C4-2B (cell line): ENCODE measurements around the gene PRKCA.

Experiments
- CTCF ChIP-seq: fragments of 450-650 bp; conservative IDR thresholded peaks from 2 replicates; pipeline ENCODE4 v1.5.1; 2017; ENCODE audit warnings: mild to moderate bottlenecking
- ZFX ChIP-seq: fragments of 450-650 bp; IDR thresholded peaks from 2 replicates; pipeline ENCODE4 v1.6.1; 2017

GRCh38 chr17:66569572-66569971 is 267.2 kb downstream of the PRKCA start:
- TF ChIP-seq CTCF (no peak), ZFX (no peak)
